IMR-90 (cell line): Measurements from ENCODE around the gene SLC24A3. TPM values are rescaled to one million over a fixed set of nuclear protein-coding genes. Genes with fewer than 3 reads are reported as not detected.

Experiments used
- ATAC-seq: fragments of 200-7000 bp; cut with Tn5 transposase; 2 replicates; pipeline ENCODE4 v1.9.1; 2020; ENCODE audit warnings: low read depth, mild to moderate bottlenecking, moderate library complexity
- BruUV-seq: library from RNA; stranded (reverse); fragments of 400-500 nt; replicated peaks from 2 replicates; lab custom pipeline; 2021; lab: Mats Ljungman, UMichigan
- CTCF ChIA-PET: fragments of 300-600 bp; formaldehyde crosslinking; extraction: SDS; loops from one replicate; lab custom pipeline; 2021; ENCODE audit warnings: antibody characterized with exemption; lab: Yijun Ruan, JAX
- POLR2A ChIA-PET: fragments of 300-600 bp; sonication (Branson Sonifier 250); formaldehyde crosslinking; loops from one replicate; lab custom pipeline; 2022; ENCODE audit warnings: antibody characterized with exemption; ENCODE audit not compliant: unreplicated experiment; lab: Charles Lee
- DNase-seq: peaks from one replicate; pipeline ENCODE4 v3.0.0; 2013
- H2AFZ ChIP-seq: replicated peaks from 2 replicates; pipeline ENCODE3; 2013; ENCODE audit warnings: low read length, mild to moderate bottlenecking; ENCODE audit not compliant: poor library complexity
- H2AK5ac ChIP-seq: 2 replicates; pipeline ENCODE4 v1.6.1; 2013; ENCODE audit warnings: low read depth, low read length, inconsistent platforms
- H2AK9ac ChIP-seq: replicated peaks from 2 replicates; pipeline ENCODE3; 2013; ENCODE audit warnings: mild to moderate bottlenecking, low read depth, low read length, moderate library complexity; ENCODE audit not compliant: poor library complexity
- H2BK120ac ChIP-seq: 2 replicates; pipeline ENCODE4 v1.6.1; 2013; ENCODE audit warnings: low read depth, low read length, inconsistent platforms
- H2BK15ac ChIP-seq: 3 replicates; pipeline ENCODE4 v1.6.1; 2013; ENCODE audit warnings: low read depth, low read length, inconsistent platforms
- H2BK20ac ChIP-seq: 2 replicates; pipeline ENCODE4 v1.6.1; 2013; ENCODE audit warnings: low read depth, mild to moderate bottlenecking, inconsistent platforms, low read length, moderate library complexity
- H2BK5ac ChIP-seq: 2 replicates; pipeline ENCODE4 v1.6.1; 2013; ENCODE audit warnings: mild to moderate bottlenecking, low read depth, low read length, inconsistent platforms; ENCODE audit not compliant: poor library complexity, severe bottlenecking
- H3K14ac ChIP-seq: replicated peaks from 2 replicates; pipeline ENCODE4 v1.6.1; 2013; ENCODE audit warnings: low read depth, low read length, inconsistent platforms
- H3K18ac ChIP-seq: 2 replicates; pipeline ENCODE4 v1.6.1; 2013; ENCODE audit warnings: low read depth, low read length, control low read depth
- H3K23ac ChIP-seq: 2 replicates; pipeline ENCODE4 v1.6.1; 2013; ENCODE audit warnings: low read depth, low read length, inconsistent platforms
- H3K27ac ChIP-seq: 2 replicates; pipeline ENCODE4 v1.5.1; 2013; ENCODE audit warnings: mild to moderate bottlenecking, control low read depth, low read length; ENCODE audit not compliant: insufficient read depth
- H3K27me3 ChIP-seq: 2 replicates; pipeline ENCODE4 v1.6.1; 2013; ENCODE audit warnings: low read length; ENCODE audit not compliant: control insufficient read depth, insufficient read depth
- H3K36me3 ChIP-seq: 2 replicates; pipeline ENCODE4 v1.6.1; 2013; ENCODE audit warnings: low read length, mixed read lengths; ENCODE audit not compliant: control insufficient read depth, insufficient read depth
- H3K4ac ChIP-seq: 2 replicates; pipeline ENCODE4 v1.6.1; 2013; ENCODE audit warnings: low read depth, low read length, inconsistent platforms
- H3K4me1 ChIP-seq: 2 replicates; pipeline ENCODE4 v1.6.1; 2013; ENCODE audit warnings: low read length, mixed read lengths; ENCODE audit not compliant: control insufficient read depth, insufficient read depth
- H3K4me2 ChIP-seq: 2 replicates; pipeline ENCODE4 v1.6.1; 2013; ENCODE audit warnings: low read depth, mild to moderate bottlenecking, control low read depth, low read length, moderate library complexity
- H3K4me3 ChIP-seq: 2 replicates; pipeline ENCODE4 v1.5.1; 2013; ENCODE audit warnings: low read depth, mild to moderate bottlenecking, control low read depth, low read length, moderate library complexity; ENCODE audit not compliant: insufficient read depth
- H3K56ac ChIP-seq: 2 replicates; pipeline ENCODE4 v1.6.1; 2013; ENCODE audit warnings: low read length, inconsistent platforms; ENCODE audit not compliant: insufficient read depth; ENCODE audit errors: extremely low read depth
- H3K79me1 ChIP-seq, 2 experiments: 2 replicates each; pipeline ENCODE4 v1.6.1; 2013; ENCODE audit warnings: low read length in 2 of 2, inconsistent platforms in 1 of 2, low read depth in 1 of 2
- H3K9ac ChIP-seq: 2 replicates; pipeline ENCODE4 v1.6.1; 2013; ENCODE audit warnings: low read depth, low read length, control low read depth
- H3K9me1 ChIP-seq: 2 replicates; pipeline ENCODE4 v1.6.1; 2013; ENCODE audit warnings: low read length, inconsistent platforms; ENCODE audit not compliant: insufficient read depth
- H3K9me3 ChIP-seq: 2 replicates; pipeline ENCODE4 v1.6.1; 2013; ENCODE audit warnings: low read length; ENCODE audit not compliant: control insufficient read depth, insufficient read depth
- H4K20me1 ChIP-seq: 2 replicates; pipeline ENCODE4 v1.6.1; 2013; ENCODE audit warnings: low read length, inconsistent platforms; ENCODE audit not compliant: insufficient read depth
- H4K5ac ChIP-seq: 2 replicates; pipeline ENCODE4 v1.6.1; 2013; ENCODE audit warnings: mild to moderate bottlenecking, low read depth, low read length, control low read depth
- H4K8ac ChIP-seq, 2 experiments: 2 replicates each; pipeline ENCODE4 v1.6.1; 2013; ENCODE audit warnings: low read depth in 2 of 2, low read length in 2 of 2, control low read depth in 1 of 2, inconsistent platforms in 1 of 2
- H4K91ac ChIP-seq: 2 replicates; pipeline ENCODE4 v1.6.1; 2013; ENCODE audit warnings: low read depth, low read length, inconsistent platforms; ENCODE audit not compliant: insufficient read depth
- BHLHE40 ChIP-seq: fragments of 150-350 bp; IDR thresholded peaks from 2 replicates; pipeline ENCODE4 v1.6.1; 2016; ENCODE audit warnings: mild to moderate bottlenecking, low read depth, low read length
- CEBPB ChIP-seq: IDR thresholded peaks from 2 replicates; pipeline ENCODE4 v1.6.1; 2012; ENCODE audit warnings: low read depth, low read length, improper control_type of control experiment
- CHD1 ChIP-seq: IDR thresholded peaks from 2 replicates; pipeline ENCODE4 v1.6.1; 2012; ENCODE audit warnings: low read depth, low read length, improper control_type of control experiment
- CTCF ChIP-seq: conservative IDR thresholded peaks from 2 replicates; pipeline ENCODE4 v1.5.1; 2012; ENCODE audit warnings: mild to moderate bottlenecking, low read depth, low read length, improper control_type of control experiment
- FOS ChIP-seq: fragments of 150-350 bp; IDR thresholded peaks from 2 replicates; pipeline ENCODE4 v1.6.1; 2016; ENCODE audit warnings: low read depth, low read length
- MAFK ChIP-seq: IDR thresholded peaks from 2 replicates; pipeline ENCODE4 v1.6.1; 2012; ENCODE audit warnings: low read depth, low read length, improper control_type of control experiment
- MAZ ChIP-seq: IDR thresholded peaks from 2 replicates; pipeline ENCODE4 v1.6.1; 2012; ENCODE audit warnings: low read depth, mild to moderate bottlenecking, low read length, improper control_type of control experiment, moderate library complexity, borderline replicate concordance
- MXI1 ChIP-seq: IDR thresholded peaks from 2 replicates; pipeline ENCODE4 v1.6.1; 2012; ENCODE audit warnings: low read depth, mild to moderate bottlenecking, low read length, moderate library complexity, borderline replicate concordance
- NFE2L2 ChIP-seq: fragments of 150-350 bp; IDR thresholded peaks from 2 replicates; pipeline ENCODE4 v1.6.1; 2016; ENCODE audit warnings: low read depth, mild to moderate bottlenecking, low read length
- POLR2A ChIP-seq: IDR thresholded peaks from 2 replicates; pipeline ENCODE4 v1.6.1; 2012; ENCODE audit warnings: mild to moderate bottlenecking, low read depth, low read length
- RAD21 ChIP-seq: IDR thresholded peaks from 2 replicates; pipeline ENCODE4 v1.6.1; 2012; ENCODE audit warnings: low read length, improper control_type of control experiment
- RCOR1 ChIP-seq: IDR thresholded peaks from 2 replicates; pipeline ENCODE4 v1.6.1; 2012; ENCODE audit warnings: mild to moderate bottlenecking, low read length, improper control_type of control experiment; ENCODE audit not compliant: insufficient replicate concordance
- RFX5 ChIP-seq: IDR thresholded peaks from 2 replicates; pipeline ENCODE4 v1.8.0; 2012; ENCODE audit warnings: low read depth, mild to moderate bottlenecking, low read length, moderate library complexity
- SMC3 ChIP-seq: fragments of 150-350 bp; IDR thresholded peaks from 2 replicates; pipeline ENCODE4 v1.6.1; 2016; ENCODE audit warnings: low read depth, mild to moderate bottlenecking, antibody characterized with exemption, low read length, moderate library complexity
- USF2 ChIP-seq: fragments of 150-350 bp; IDR thresholded peaks from 2 replicates; pipeline ENCODE4 v1.6.1; 2017; ENCODE audit warnings: mild to moderate bottlenecking, antibody characterized with exemption, low read length, low read depth
- WGBS, 2 experiments: methylation state at CpG; one replicate each; pipeline versions ENCODE4 v1.1.5 to v1.1.7; 2013; ENCODE audit warnings: missing lambda C conversion rate in 2 of 2; ENCODE audit not compliant: insufficient read length in 1 of 2; ENCODE audit errors: extremely low coverage in 2 of 2; 5-methylcytosine and 5-hydroxymethylcytosine counted together
- dilution Hi-C: fragments of 300-500 bp; cut with HindIII; formaldehyde crosslinking; loops from one replicate; pipeline ENCODE4 v1.14.3; 2018; ENCODE audit warnings: low sequenced_read_pairs; ENCODE audit not compliant: unreplicated experiment
- in situ Hi-C: fragments of 300-500 bp; cut with MboI; formaldehyde crosslinking; loops from 3 replicates; pipeline ENCODE4 v1.14.3; 2019; ENCODE audit warnings: low sequenced_read_pairs, inconsistent platforms, mixed read lengths
- intact Hi-C: fragments of 100-400 bp; cut with micrococcal nuclease; formaldehyde crosslinking; loops from 2 replicates; pipeline ENCODE4 v1.10.0; 2022
- polyA plus RNA-seq, 3 experiments: library from polyadenylated mRNA; depleted of rRNA; stranded (reverse); fragments of >200 nt; gene quantifications; 2 replicates each; pipeline ENCODE4 v1.2.3, GENCODE V29; 2012; ENCODE audit warnings: low replicate concordance in 1 of 3
- total RNA-seq: library from RNA; depleted of rRNA; stranded (reverse); fragments of >200 nt; gene quantifications from 2 replicates; pipeline ENCODE4 v1.2.3, GENCODE V29; 2012
- TF ChIP-seq, protein P1 (sequence below): fragments of 150-350 bp; IDR thresholded peaks from 2 replicates; pipeline ENCODE4 v1.6.1; 2016; ENCODE audit warnings: low read depth, mild to moderate bottlenecking, low read length, moderate library complexity, borderline replicate concordance

Gene SLC24A3
- total and polyA plus RNA-seq, 2 of the 4 experiments (the other 2 are of a cell fraction): not detected

- POLR2A ChIA-PET: no interaction called here
- CTCF ChIA-PET: no interaction called here
Measured at GRCh38 chr20:19654921-19655320, 442.5 kb downstream of the SLC24A3 start.

More at GRCh38 chr20:19654921-19655320, 442.5 kb downstream of the SLC24A3 start:
- H3K79me1 ChIP-seq: no peaks in the 10 kb centered on the region
- ATAC-seq: no peak
- DNase-seq: no peak
- H2AK5ac ChIP-seq: no peak overlapping the region
- no peak overlapping the region for H4K8ac ChIP-seq
- no peak overlapping the region for H3K4me3 ChIP-seq
- no peak overlapping the region for H3K14ac ChIP-seq
- H3K4me2 ChIP-seq: no peak overlapping the region
- no peak overlapping the region for H3K4ac ChIP-seq
- H2AK9ac ChIP-seq: no peak overlapping the region
- H4K5ac ChIP-seq: no peak overlapping the region
- no peak for TF ChIP-seq MAFK
- TF ChIP-seq USF2: no peak
- TF ChIP-seq CHD1: no peak
- TF ChIP-seq SMC3: no peak
- no peak for TF ChIP-seq POLR2A
- TF ChIP-seq CEBPB: no peak
- no peak for TF ChIP-seq CTCF
- no peak for TF ChIP-seq MXI1
- TF ChIP-seq MAZ: no peak
- no peak for TF ChIP-seq RCOR1
- TF ChIP-seq RFX5: no peak
- TF ChIP-seq FOS: no peak
- no peak for TF ChIP-seq BHLHE40
- no peak for TF ChIP-seq RAD21
- TF ChIP-seq NFE2L2: no peak
- TF ChIP-seq, protein P1, sequence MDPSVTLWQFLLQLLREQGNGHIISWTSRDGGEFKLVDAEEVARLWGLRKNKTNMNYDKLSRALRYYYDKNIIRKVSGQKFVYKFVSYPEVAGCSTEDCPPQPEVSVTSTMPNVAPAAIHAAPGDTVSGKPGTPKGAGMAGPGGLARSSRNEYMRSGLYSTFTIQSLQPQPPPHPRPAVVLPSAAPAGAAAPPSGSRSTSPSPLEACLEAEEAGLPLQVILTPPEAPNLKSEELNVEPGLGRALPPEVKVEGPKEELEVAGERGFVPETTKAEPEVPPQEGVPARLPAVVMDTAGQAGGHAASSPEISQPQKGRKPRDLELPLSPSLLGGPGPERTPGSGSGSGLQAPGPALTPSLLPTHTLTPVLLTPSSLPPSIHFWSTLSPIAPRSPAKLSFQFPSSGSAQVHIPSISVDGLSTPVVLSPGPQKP: no peak
- intact Hi-C loops (no loop called here), dilution Hi-C loops (no loop called here), in situ Hi-C loops (no loop called here)
- H3K9me1 ChIP-seq: no peaks in the 10 kb centered on the region
- no peak overlapping the region for H2BK5ac ChIP-seq
- no peak overlapping the region for H4K91ac ChIP-seq
- no peak overlapping the region for H3K18ac ChIP-seq
- H3K56ac ChIP-seq: no peak overlapping the region
- no peaks in the 10 kb centered on the region for H3K9me3 ChIP-seq
- no peak overlapping the region for H3K27ac ChIP-seq
- no peak overlapping the region for H2BK120ac ChIP-seq
- no peak overlapping the region for H2AFZ ChIP-seq
- H2BK15ac ChIP-seq: no peak overlapping the region
- no peaks in the 10 kb centered on the region for H3K36me3 ChIP-seq
- H2BK20ac ChIP-seq: no peak overlapping the region
- H4K20me1 ChIP-seq: no peaks in the 10 kb centered on the region
- no peak overlapping the region for H3K23ac ChIP-seq
- WGBS, 2 experiments: 72% methylated on average over 6 of the region's 8 CpGs; no CpG with 5 or more reads in 1 of the 2 experiments
- BruUV-seq: no TSS peak
- peaks cover 13% of the 10 kb centered on the region for H3K27me3 ChIP-seq
- no peak overlapping the region for H3K9ac ChIP-seq
- no peaks in the 10 kb centered on the region for H3K4me1 ChIP-seq
